Hepatocyte (in vitro differentiated cells): ENCODE data around the gene COQ8B.

Source experiments
- EZH2 ChIP-seq: fragments of 200-600 bp; sonication (generic); IDR thresholded peaks from 2 replicates; pipeline ENCODE4 v1.6.1; 2016; ENCODE audit warnings: antibody characterized with exemption, mild to moderate bottlenecking, borderline replicate concordance
- TF ChIP-seq, protein P1 (sequence below): fragments of 200-600 bp; sonication (generic); IDR thresholded peaks from 2 replicates; pipeline ENCODE4 v1.5.1; 2016; ENCODE audit warnings: antibody characterized with exemption, mild to moderate bottlenecking; ENCODE audit not compliant: poor library complexity

GRCh38 chr19:40755791-40756190, 39.1 kb upstream of the COQ8B start:
- TF ChIP-seq, protein P1, sequence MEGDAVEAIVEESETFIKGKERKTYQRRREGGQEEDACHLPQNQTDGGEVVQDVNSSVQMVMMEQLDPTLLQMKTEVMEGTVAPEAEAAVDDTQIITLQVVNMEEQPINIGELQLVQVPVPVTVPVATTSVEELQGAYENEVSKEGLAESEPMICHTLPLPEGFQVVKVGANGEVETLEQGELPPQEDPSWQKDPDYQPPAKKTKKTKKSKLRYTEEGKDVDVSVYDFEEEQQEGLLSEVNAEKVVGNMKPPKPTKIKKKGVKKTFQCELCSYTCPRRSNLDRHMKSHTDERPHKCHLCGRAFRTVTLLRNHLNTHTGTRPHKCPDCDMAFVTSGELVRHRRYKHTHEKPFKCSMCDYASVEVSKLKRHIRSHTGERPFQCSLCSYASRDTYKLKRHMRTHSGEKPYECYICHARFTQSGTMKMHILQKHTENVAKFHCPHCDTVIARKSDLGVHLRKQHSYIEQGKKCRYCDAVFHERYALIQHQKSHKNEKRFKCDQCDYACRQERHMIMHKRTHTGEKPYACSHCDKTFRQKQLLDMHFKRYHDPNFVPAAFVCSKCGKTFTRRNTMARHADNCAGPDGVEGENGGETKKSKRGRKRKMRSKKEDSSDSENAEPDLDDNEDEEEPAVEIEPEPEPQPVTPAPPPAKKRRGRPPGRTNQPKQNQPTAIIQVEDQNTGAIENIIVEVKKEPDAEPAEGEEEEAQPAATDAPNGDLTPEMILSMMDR: no peak
- TF ChIP-seq EZH2: no peak
